Activated naive CD4-positive, alpha-beta T cell treated with anti-CD3 and anti-CD28 coated beads, Interleukin-2, amount 10 ng/mL, durations not matched to agents 7 days and 5 days (primary cell): ENCODE measurements around the gene LRFN2.

Experiments
- CTCF ChIA-PET: fragments of 350-600 bp; sonication (Branson Sonifier 250); formaldehyde crosslinking; loops from one replicate; lab custom pipeline; 2021; ENCODE audit warnings: antibody characterized with exemption; lab: Charles Lee
- DNase-seq: peaks from one replicate; pipeline ENCODE4 v3.0.0-alpha.2; 2020
- H3K27ac Mint-ChIP-seq: one replicate; pipeline ENCODE4 v1.8.0; 2021; ENCODE audit warnings: mild to moderate bottlenecking, moderate library complexity, mixed read lengths
- H3K27me3 Mint-ChIP-seq: one replicate; pipeline ENCODE4 v1.8.0; 2021; ENCODE audit warnings: mild to moderate bottlenecking, mixed read lengths
- H3K36me3 Mint-ChIP-seq: one replicate; pipeline ENCODE4 v1.8.0; 2021; ENCODE audit warnings: mixed read lengths
- H3K4me1 Mint-ChIP-seq: one replicate; pipeline ENCODE4 v1.8.0; 2021; ENCODE audit warnings: mixed read lengths
- H3K4me3 Mint-ChIP-seq: one replicate; pipeline ENCODE4 v1.8.0; 2021; ENCODE audit warnings: mild to moderate bottlenecking, moderate library complexity, mixed read lengths
- H3K9me3 Mint-ChIP-seq: one replicate; pipeline ENCODE4 v1.8.0; 2021; ENCODE audit warnings: mixed read lengths

Gene LRFN2

GRCh38 chr6:40349901-40350746 lies 237.0 kb downstream of the LRFN2 start:
- Mint-ChIP-seq H3K36me3 (no peaks in the 10 kb centered on the region), H3K27ac (no peak overlapping the region), H3K27me3 (peaks cover 5% of the 10 kb centered on the region), H3K9me3 (no peaks in the 10 kb centered on the region), H3K4me1 (no peaks in the 10 kb centered on the region), H3K4me3 (no peak overlapping the region)
- CTCF ChIA-PET, result no interaction called here
- DNase-seq, result no peak

- Mint-ChIP-seq H3K9me3 (no peaks in the 10 kb centered on the region), H3K4me3 (no peak overlapping the region), H3K4me1 (no peaks in the 10 kb centered on the region), H3K36me3 (no peaks in the 10 kb centered on the region), H3K27me3 (peaks cover 12% of the 10 kb centered on the region), H3K27ac (no peak overlapping the region)
- no peak for DNase-seq
- CTCF ChIA-PET, result no interaction called here
These were observed 237.9 kb downstream of the LRFN2 start for GRCh38 chr6:40349123-40349900.

GRCh38 chr6:40348591-40348990 lies 238.6 kb downstream of the LRFN2 start:
- no peaks in the 10 kb centered on the region for H3K36me3 Mint-ChIP-seq
- CTCF ChIA-PET, result no interaction called here
- H3K9me3 Mint-ChIP-seq, result no peaks in the 10 kb centered on the region
- H3K4me3 Mint-ChIP-seq, result no peak overlapping the region
- no peaks in the 10 kb centered on the region for H3K4me1 Mint-ChIP-seq
- no peak overlapping the region for H3K27ac Mint-ChIP-seq
- DNase-seq, result no peak
- peaks cover 19% of the 10 kb centered on the region for H3K27me3 Mint-ChIP-seq

GRCh38 chr6:40347571-40348011 lies 239.6 kb downstream of the LRFN2 start:
- Mint-ChIP-seq H3K4me1 (no peaks in the 10 kb centered on the region), H3K4me3 (no peak overlapping the region), H3K27me3 (peaks cover 27% of the 10 kb centered on the region), H3K9me3 (no peaks in the 10 kb centered on the region), H3K27ac (no peak overlapping the region), H3K36me3 (no peaks in the 10 kb centered on the region)
- no peak for DNase-seq
- CTCF ChIA-PET, result no interaction called here

GRCh38 chr6:40346246-40346645 lies 240.9 kb downstream of the LRFN2 start:
- no peak overlapping the region for H3K4me3 Mint-ChIP-seq
- H3K27ac Mint-ChIP-seq, result no peak overlapping the region
- no peak for DNase-seq
- CTCF ChIA-PET, result no interaction called here
- H3K27me3 Mint-ChIP-seq, result peaks cover 33% of the 10 kb centered on the region
- H3K9me3 Mint-ChIP-seq, result no peaks in the 10 kb centered on the region
- H3K36me3 Mint-ChIP-seq, result no peaks in the 10 kb centered on the region
- no peaks in the 10 kb centered on the region for H3K4me1 Mint-ChIP-seq

GRCh38 chr6:40344566-40345167 lies 242.5 kb downstream of the LRFN2 start:
- Mint-ChIP-seq H3K4me1 (no peaks in the 10 kb centered on the region), H3K27me3 (peaks cover 45% of the 10 kb centered on the region), H3K4me3 (no peak overlapping the region), H3K9me3 (no peaks in the 10 kb centered on the region), H3K27ac (no peak overlapping the region), H3K36me3 (no peaks in the 10 kb centered on the region)
- CTCF ChIA-PET, result interaction anchor here (0.8 kb wide), 1 partner anchor 9 kb away, joined by 3 read pairs; no protein-coding TSS in a partner anchor
- DNase-seq, result no peak

- DNase-seq, result no peak
- Mint-ChIP-seq H3K27me3 (peaks cover 49% of the 10 kb centered on the region), H3K9me3 (no peaks in the 10 kb centered on the region), H3K36me3 (no peaks in the 10 kb centered on the region), H3K4me1 (no peaks in the 10 kb centered on the region), H3K4me3 (no peak overlapping the region), H3K27ac (no peak overlapping the region)
- CTCF ChIA-PET, result no interaction called here
These were observed 243.1 kb downstream of the LRFN2 start for GRCh38 chr6:40343877-40344565.

- H3K4me1 Mint-ChIP-seq, result no peaks in the 10 kb centered on the region
- no peaks in the 10 kb centered on the region for H3K9me3 Mint-ChIP-seq
- no peak overlapping the region for H3K4me3 Mint-ChIP-seq
- no peak overlapping the region for H3K27ac Mint-ChIP-seq
- no peak for DNase-seq
- peaks cover 51% of the 10 kb centered on the region for H3K27me3 Mint-ChIP-seq
- CTCF ChIA-PET, result interaction anchor here (0.8 to 1.1 kb wide), 2 partner anchors 9 to 34 kb away, joined by 3 to 4 read pairs; no protein-coding TSS in a partner anchor
- no peaks in the 10 kb centered on the region for H3K36me3 Mint-ChIP-seq
These were observed 243.8 kb downstream of the LRFN2 start for GRCh38 chr6:40343318-40343876.

GRCh38 chr6:40342723-40343122 lies 244.4 kb downstream of the LRFN2 start:
- Mint-ChIP-seq H3K4me3 (no peak overlapping the region), H3K27ac (no peak overlapping the region), H3K4me1 (no peaks in the 10 kb centered on the region), H3K27me3 (peaks cover 58% of the 10 kb centered on the region), H3K9me3 (no peaks in the 10 kb centered on the region), H3K36me3 (no peaks in the 10 kb centered on the region)
- CTCF ChIA-PET, result interaction anchor here (0.8 to 1.1 kb wide), 2 partner anchors 10 to 33 kb away, joined by 3 to 4 read pairs; no protein-coding TSS in a partner anchor
- DNase-seq, result no peak

GRCh38 chr6:40341726-40342125 lies 245.4 kb downstream of the LRFN2 start:
- H3K9me3 Mint-ChIP-seq, result no peaks in the 10 kb centered on the region
- no peak overlapping the region for H3K27ac Mint-ChIP-seq
- DNase-seq, result no peak
- no peaks in the 10 kb centered on the region for H3K4me1 Mint-ChIP-seq
- peaks cover 58% of the 10 kb centered on the region for H3K27me3 Mint-ChIP-seq
- H3K4me3 Mint-ChIP-seq, result no peak overlapping the region
- CTCF ChIA-PET, result no interaction called here
- no peaks in the 10 kb centered on the region for H3K36me3 Mint-ChIP-seq
